Measurements from ENCODE around the gene KPNA4. TPM values are rescaled to one million over a fixed set of nuclear protein-coding genes. Genes with fewer than 3 reads are reported as not detected.
"Not testable (repeated sequence)": the region's sequence is repeated elsewhere in the genome, so short reads cannot be mapped to it uniquely, and the experiment has no call there.

Gene KPNA4
- total RNA-seq, 1 experiment from 2014 or later: 40.8 TPM

DNA sequence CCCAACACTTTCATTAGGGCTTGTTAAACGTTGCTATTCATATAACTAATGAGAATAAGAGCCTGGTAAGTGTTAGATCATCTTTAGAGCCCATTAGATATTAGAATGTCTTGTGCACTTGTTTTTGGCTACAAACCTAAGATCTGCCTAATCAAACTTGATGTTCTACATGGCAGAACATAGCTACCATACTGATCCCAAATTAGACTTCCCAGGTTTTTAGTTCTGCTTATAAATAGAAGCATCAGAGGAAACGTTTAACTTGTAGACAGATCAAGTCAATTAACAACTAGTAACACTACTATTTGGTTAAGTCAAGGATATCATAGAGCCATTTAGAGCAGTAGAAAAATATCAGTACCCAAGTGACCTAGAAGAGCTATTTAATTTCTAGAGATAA lies 11.7 kb upstream of the KPNA4 start:
- no peaks in the 10 kb centered on the region for H3K4me1 ChIP-seq (ENCODE audit: low read length)
- H3K4me2 ChIP-seq (ENCODE audit: low read depth, low read length, poor library complexity, severe bottlenecking): no peak overlapping the region
- H3K4me3 ChIP-seq (ENCODE audit: low read length): no peak overlapping the region
- no peak for DNase-seq
- no peaks in the 10 kb centered on the region for H3K27me3 ChIP-seq (ENCODE audit: low read length)
- H3K79me2 ChIP-seq (ENCODE audit: low read length): no peaks in the 10 kb centered on the region
- no peaks in the 10 kb centered on the region for H3K9me2 ChIP-seq (replicated peaks; ENCODE audit: insufficient read depth, low read length)
- no peak overlapping the region for H3K27ac ChIP-seq (ENCODE audit: low read length)
- no peak overlapping the region for H3K9ac ChIP-seq (ENCODE audit: low read length)
- no peaks in the 10 kb centered on the region for H4K20me1 ChIP-seq (ENCODE audit: insufficient read depth, low read depth, low read length)
- H3K36me3 ChIP-seq (ENCODE audit: insufficient read depth, low read length): no peaks in the 10 kb centered on the region
- H3K9me3 ChIP-seq (ENCODE audit: low read length): no peaks in the 10 kb centered on the region
- no peak overlapping the region for H2AFZ ChIP-seq (ENCODE audit: low read length)

DNA sequence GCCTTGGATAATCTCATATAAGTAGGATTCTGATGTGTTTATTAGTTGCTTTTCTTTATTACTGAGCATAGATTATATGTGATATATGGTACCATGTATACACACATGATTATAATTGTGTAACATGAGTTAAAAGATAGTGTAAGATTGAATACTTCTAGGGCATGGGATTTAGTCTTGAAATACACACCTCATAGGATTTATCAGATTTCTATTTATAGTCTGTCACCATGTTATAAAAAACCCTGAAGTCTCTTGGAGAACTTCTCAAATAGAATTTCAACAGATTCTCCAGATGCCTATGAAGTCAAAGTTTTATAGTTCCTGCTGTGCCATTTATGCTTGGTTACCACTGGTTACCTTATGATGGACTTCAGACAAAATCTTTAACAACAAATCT lies 11.2 kb upstream of the KPNA4 start:
- Histone ChIP-seq H3K27ac (ENCODE audit: low read length) (no peak overlapping the region), H3K4me3 (ENCODE audit: low read length) (no peak overlapping the region), H2AFZ (ENCODE audit: low read length) (no peak overlapping the region), H3K27me3 (ENCODE audit: low read length) (no peaks in the 10 kb centered on the region), H3K4me1 (ENCODE audit: low read length) (no peaks in the 10 kb centered on the region), H3K4me2 (ENCODE audit: low read depth, low read length, poor library complexity, severe bottlenecking) (no peak overlapping the region), H3K9me2 (replicated peaks; ENCODE audit: insufficient read depth, low read length) (no peaks in the 10 kb centered on the region), H3K36me3 (ENCODE audit: insufficient read depth, low read length) (no peaks in the 10 kb centered on the region), H4K20me1 (ENCODE audit: insufficient read depth, low read depth, low read length) (no peaks in the 10 kb centered on the region), H3K9me3 (ENCODE audit: low read length) (no peaks in the 10 kb centered on the region), H3K79me2 (ENCODE audit: low read length) (no peaks in the 10 kb centered on the region), H3K9ac (ENCODE audit: low read length) (no peak overlapping the region)
- DNase-seq: no peak

GRCh38 chr3:160575589-160575988 lies 10.2 kb upstream of the KPNA4 start:
- Histone ChIP-seq H3K79me2 (ENCODE audit: low read length) (no peaks in the 10 kb centered on the region), H3K27me3 (ENCODE audit: low read length) (no peaks in the 10 kb centered on the region), H3K4me2 (ENCODE audit: low read depth, low read length, poor library complexity, severe bottlenecking) (no peak overlapping the region), H3K36me3 (ENCODE audit: insufficient read depth, low read length) (no peaks in the 10 kb centered on the region), H3K9me3 (ENCODE audit: low read length) (no peaks in the 10 kb centered on the region), H2AFZ (ENCODE audit: low read length) (no peak overlapping the region), H4K20me1 (ENCODE audit: insufficient read depth, low read depth, low read length) (no peaks in the 10 kb centered on the region), H3K9me2 (replicated peaks; ENCODE audit: insufficient read depth, low read length) (no peaks in the 10 kb centered on the region), H3K4me1 (ENCODE audit: low read length) (no peaks in the 10 kb centered on the region), H3K9ac (ENCODE audit: low read length) (no peak overlapping the region), H3K4me3 (ENCODE audit: low read length) (no peak overlapping the region), H3K27ac (ENCODE audit: low read length) (no peak overlapping the region)
- DNase-seq: no peak

DNA sequence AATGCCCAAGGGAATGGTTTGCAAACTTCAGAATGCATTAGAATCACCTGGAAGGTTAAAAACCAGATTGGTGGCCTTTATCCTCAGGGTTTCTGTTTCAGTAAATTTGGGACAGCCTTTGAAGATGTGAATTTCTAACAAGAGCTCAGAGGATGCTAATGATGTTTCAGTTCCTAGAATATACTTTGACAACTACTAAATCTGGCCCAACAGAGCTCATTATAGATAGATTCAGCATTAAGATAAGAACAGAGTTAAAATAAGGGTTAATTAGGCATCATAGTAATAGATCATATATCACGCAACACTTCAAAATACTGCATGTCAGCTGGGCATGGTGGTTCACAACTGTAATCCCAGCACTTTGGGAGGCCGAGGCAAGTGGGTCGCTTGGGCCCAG lies 9.3 kb upstream of the KPNA4 start:
- H4K20me1 ChIP-seq (ENCODE audit: insufficient read depth, low read depth, low read length): no peaks in the 10 kb centered on the region
- no peak overlapping the region for H3K4me2 ChIP-seq (ENCODE audit: low read depth, low read length, poor library complexity, severe bottlenecking)
- DNase-seq: no peak
- no peak overlapping the region for H3K27ac ChIP-seq (ENCODE audit: low read length)
- H3K4me1 ChIP-seq (ENCODE audit: low read length): no peaks in the 10 kb centered on the region
- no peaks in the 10 kb centered on the region for H3K27me3 ChIP-seq (ENCODE audit: low read length)
- H3K4me3 ChIP-seq (ENCODE audit: low read length): no peak overlapping the region
- no peaks in the 10 kb centered on the region for H3K79me2 ChIP-seq (ENCODE audit: low read length)
- no peaks in the 10 kb centered on the region for H3K9me3 ChIP-seq (ENCODE audit: low read length)
- no peaks in the 10 kb centered on the region for H3K9me2 ChIP-seq (replicated peaks; ENCODE audit: insufficient read depth, low read length)
- H2AFZ ChIP-seq (ENCODE audit: low read length): no peak overlapping the region
- H3K9ac ChIP-seq (ENCODE audit: low read length): no peak overlapping the region
- H3K36me3 ChIP-seq (ENCODE audit: insufficient read depth, low read length): no peaks in the 10 kb centered on the region

DNA sequence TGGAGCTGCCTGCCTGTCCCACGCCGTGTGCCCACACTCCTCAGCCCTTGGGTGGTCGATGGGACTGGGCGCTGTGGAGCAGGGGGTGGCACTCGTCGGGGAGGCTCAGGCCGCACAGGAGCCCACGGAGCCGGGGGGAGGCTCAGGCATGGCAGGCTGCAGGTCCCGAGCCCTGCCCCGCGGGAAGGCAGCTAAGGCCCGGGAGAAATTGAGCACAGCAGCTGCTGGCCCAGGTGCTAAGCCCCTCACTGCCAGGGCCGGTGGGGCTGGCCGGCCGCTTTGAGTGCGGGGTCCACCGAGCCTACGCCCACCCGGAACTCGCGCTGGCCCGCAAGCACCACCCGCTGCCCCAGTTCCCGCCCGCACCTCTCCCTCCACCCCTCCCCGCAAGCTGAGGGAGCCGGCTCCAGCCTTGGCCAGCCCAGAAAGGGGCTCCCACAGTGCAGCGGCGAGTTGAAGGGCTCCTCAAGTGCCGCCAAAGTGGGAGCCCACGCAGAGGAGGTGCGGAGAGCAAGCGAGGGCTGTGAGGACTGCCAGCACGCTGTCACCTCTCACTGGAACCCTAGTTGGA lies 8.7 kb upstream of the KPNA4 start:
- H3K79me2 ChIP-seq (ENCODE audit: low read length); H3K9ac ChIP-seq (ENCODE audit: low read length); H2AFZ ChIP-seq (ENCODE audit: low read length); DNase-seq; H3K4me2 ChIP-seq (ENCODE audit: low read depth, low read length, poor library complexity, severe bottlenecking); H3K36me3 ChIP-seq (ENCODE audit: insufficient read depth, low read length); H3K4me3 ChIP-seq (ENCODE audit: low read length); H3K27me3 ChIP-seq (ENCODE audit: low read length); H3K9me2 ChIP-seq (replicated peaks; ENCODE audit: insufficient read depth, low read length); H3K9me3 ChIP-seq (ENCODE audit: low read length); H3K4me1 ChIP-seq (ENCODE audit: low read length); H4K20me1 ChIP-seq (ENCODE audit: insufficient read depth, low read depth, low read length); H3K27ac ChIP-seq (ENCODE audit: low read length): not testable (repeated sequence)

GRCh38 chr3:160569894-160570652 lies 4.7 kb upstream of the KPNA4 start:
- Histone ChIP-seq H3K27ac (ENCODE audit: low read length) (no peak overlapping the region), H2AFZ (ENCODE audit: low read length) (no peak overlapping the region), H3K4me1 (ENCODE audit: low read length) (peaks cover 14% of the 10 kb centered on the region), H3K79me2 (ENCODE audit: low read length) (peaks cover 1% of the 10 kb centered on the region), H3K27me3 (ENCODE audit: low read length) (no peaks in the 10 kb centered on the region), H3K4me3 (ENCODE audit: low read length) (no peak overlapping the region), H3K9me2 (replicated peaks; ENCODE audit: insufficient read depth, low read length) (no peaks in the 10 kb centered on the region), H3K36me3 (ENCODE audit: insufficient read depth, low read length) (no peaks in the 10 kb centered on the region), H3K9me3 (ENCODE audit: low read length) (no peaks in the 10 kb centered on the region), H3K9ac (ENCODE audit: low read length) (no peak overlapping the region), H3K4me2 (ENCODE audit: low read depth, low read length, poor library complexity, severe bottlenecking) (no peak overlapping the region), H4K20me1 (ENCODE audit: insufficient read depth, low read depth, low read length) (no peaks in the 10 kb centered on the region)
- DNase-seq: no peak

DNA sequence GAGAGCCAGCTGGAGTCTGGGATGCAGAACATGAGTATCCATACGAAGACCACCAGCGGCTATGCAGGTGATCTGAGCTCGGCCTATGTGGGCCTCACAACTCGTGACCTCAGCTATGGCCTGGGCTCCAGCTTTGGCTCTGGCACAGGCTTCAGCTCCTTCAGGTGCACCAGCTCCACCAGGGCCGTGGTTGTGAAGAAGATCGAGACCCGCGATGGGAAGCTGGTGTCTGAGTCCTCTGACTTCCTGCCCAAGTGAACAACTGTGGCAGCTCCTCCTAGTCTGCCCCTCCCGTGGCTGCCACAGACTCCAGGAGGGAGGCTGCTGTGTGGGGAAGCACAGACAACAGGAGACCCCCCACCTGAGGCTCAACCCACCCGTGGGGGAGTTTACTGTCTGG lies 3.6 kb upstream of the KPNA4 start:
- no peaks in the 10 kb centered on the region for H3K27me3 ChIP-seq (ENCODE audit: low read length)
- H3K79me2 ChIP-seq (ENCODE audit: low read length): peaks cover 10% of the 10 kb centered on the region
- H3K4me2 ChIP-seq (ENCODE audit: low read depth, low read length, poor library complexity, severe bottlenecking): no peak overlapping the region
- H3K27ac ChIP-seq (ENCODE audit: low read length): no peak overlapping the region
- H2AFZ ChIP-seq (ENCODE audit: low read length): no peak overlapping the region
- no peaks in the 10 kb centered on the region for H3K9me2 ChIP-seq (replicated peaks; ENCODE audit: insufficient read depth, low read length)
- H3K9ac ChIP-seq (ENCODE audit: low read length): no peak overlapping the region
- H4K20me1 ChIP-seq (ENCODE audit: insufficient read depth, low read depth, low read length): peaks cover 4% of the 10 kb centered on the region; the same call in 1 of the 2 replicates
- no peak overlapping the region for H3K4me3 ChIP-seq (ENCODE audit: low read length)
- DNase-seq: no peak
- no peaks in the 10 kb centered on the region for H3K36me3 ChIP-seq (ENCODE audit: insufficient read depth, low read length)
- H3K9me3 ChIP-seq (ENCODE audit: low read length): no peaks in the 10 kb centered on the region
- peaks cover 16% of the 10 kb centered on the region for H3K4me1 ChIP-seq (ENCODE audit: low read length)

DNA sequence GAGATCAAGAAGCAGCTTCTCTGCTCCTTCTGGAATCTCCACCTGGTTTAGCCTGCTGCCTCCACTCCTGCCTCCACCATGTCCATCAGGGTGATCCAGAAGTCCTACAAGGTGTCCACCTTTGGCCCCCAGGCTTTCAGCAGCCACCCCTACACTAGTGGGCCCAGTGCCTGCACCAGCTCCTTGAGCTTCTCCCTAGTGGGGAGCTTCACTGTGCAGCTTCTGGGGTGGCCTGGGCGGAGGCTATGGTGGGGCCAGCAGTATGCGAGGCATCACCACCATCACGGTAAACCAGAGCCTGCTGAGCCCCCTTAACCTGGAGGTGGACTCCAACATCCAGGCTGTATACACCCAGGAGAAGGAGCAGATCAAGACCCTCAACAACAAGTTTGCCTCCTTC lies 2.4 kb upstream of the KPNA4 start:
- no peak overlapping the region for H3K4me2 ChIP-seq (ENCODE audit: low read depth, low read length, poor library complexity, severe bottlenecking)
- no peak for DNase-seq

More for the DNA sequence above, 2.4 kb upstream of the KPNA4 start:
- Histone ChIP-seq H3K4me1 (ENCODE audit: low read length) (peaks cover 28% of the 10 kb centered on the region), H2AFZ (ENCODE audit: low read length) (no peak overlapping the region), H3K79me2 (ENCODE audit: low read length) (peaks cover 23% of the 10 kb centered on the region), H4K20me1 (ENCODE audit: insufficient read depth, low read depth, low read length) (peaks cover 15% of the 10 kb centered on the region; the same call in 1 of the 2 replicates), H3K9me3 (ENCODE audit: low read length) (no peaks in the 10 kb centered on the region), H3K9ac (ENCODE audit: low read length) (no peak overlapping the region), H3K4me3 (ENCODE audit: low read length) (no peak overlapping the region), H3K9me2 (replicated peaks; ENCODE audit: insufficient read depth, low read length) (no peaks in the 10 kb centered on the region), H3K27me3 (ENCODE audit: low read length) (no peaks in the 10 kb centered on the region), H3K36me3 (ENCODE audit: insufficient read depth, low read length) (peaks cover 12% of the 10 kb centered on the region), H3K27ac (ENCODE audit: low read length) (no peak overlapping the region)
